ENCODE measurements around the gene ZNF764.
A peak's percentile ranks its signal among the peaks of the same experiment; 100 is the strongest.
"Not testable (repeated sequence)": the region's sequence is repeated elsewhere in the genome, so short reads cannot be mapped to it uniquely, and the experiment has no call there.

Gene ZNF764

DNA sequence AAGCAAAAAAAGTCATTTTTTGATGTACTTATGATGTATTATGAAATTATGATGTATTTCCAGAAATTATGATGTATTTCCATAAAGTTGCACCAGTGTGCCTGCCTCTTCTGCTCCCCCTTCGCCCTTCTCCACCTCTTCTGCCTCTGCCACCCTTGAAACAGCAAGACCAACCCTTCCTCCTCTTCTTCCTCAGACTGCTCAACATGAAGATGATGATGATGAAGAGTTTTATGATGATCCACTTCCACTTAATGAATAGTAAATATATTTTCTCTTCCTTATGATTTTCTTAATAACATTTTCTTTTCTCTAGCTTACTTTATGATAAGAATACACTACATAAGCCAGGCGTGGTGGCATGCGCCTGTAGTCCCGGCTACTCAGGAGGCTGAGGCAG lies 34.7 kb upstream of the ZNF764 start:
- no peaks in the 10 kb centered on the region for H3K27me3 ChIP-seq (ENCODE audit: control insufficient read depth in 5 of 5, insufficient read depth in 4 of 5, low read length in 5 of 5)
- no peaks in the 10 kb centered on the region for H3K36me3 ChIP-seq (ENCODE audit: control insufficient read depth in 5 of 5, insufficient read depth in 5 of 5, low read length in 5 of 5)
- H3K9me3 ChIP-seq (ENCODE audit: control insufficient read depth in 5 of 5, low read length in 5 of 5): peaks cover 0 to 2% (median 0%) of the 10 kb centered on the region in 5 donors
- no peak overlapping the region for H3K27ac ChIP-seq (ENCODE audit: low read depth, low read length)
- no peak overlapping the region for H3K9ac ChIP-seq (ENCODE audit: low read length in 5 of 5)
- no peak overlapping the region for H3K4me3 ChIP-seq (ENCODE audit: low read depth in 1 of 5, low read length in 5 of 5)
- no peaks in the 10 kb centered on the region for H3K4me1 ChIP-seq (ENCODE audit: control insufficient read depth in 5 of 5, insufficient read depth in 5 of 5, low read length in 5 of 5)

DNA sequence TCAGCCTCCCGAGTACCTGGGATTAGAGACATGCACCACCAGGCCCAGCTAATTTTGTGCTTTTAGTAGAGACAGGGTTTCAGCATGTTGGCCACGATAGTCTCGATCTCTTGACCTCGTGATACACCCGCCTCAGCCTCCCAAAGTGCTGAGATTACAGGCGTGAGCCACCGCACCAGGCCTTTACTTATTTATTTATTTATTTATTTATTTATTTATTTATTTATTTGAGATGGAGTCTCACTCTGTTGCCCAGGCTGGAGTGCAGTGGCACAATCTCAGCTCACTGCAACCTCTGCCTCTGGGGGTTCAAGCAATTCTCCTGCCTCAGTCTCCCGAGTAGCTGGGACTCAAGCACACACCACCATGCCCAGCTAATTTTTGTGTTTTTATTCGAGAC lies 32.7 kb upstream of the ZNF764 start:
- H3K27me3 ChIP-seq (ENCODE audit: control insufficient read depth in 5 of 5, insufficient read depth in 4 of 5, low read length in 5 of 5); H3K9me3 ChIP-seq (ENCODE audit: control insufficient read depth in 5 of 5, low read length in 5 of 5); H3K36me3 ChIP-seq (ENCODE audit: control insufficient read depth in 5 of 5, insufficient read depth in 5 of 5, low read length in 5 of 5); H3K27ac ChIP-seq (ENCODE audit: low read depth, low read length); H3K9ac ChIP-seq (ENCODE audit: low read length in 5 of 5); H3K4me3 ChIP-seq (ENCODE audit: low read depth in 1 of 5, low read length in 5 of 5); H3K4me1 ChIP-seq (ENCODE audit: control insufficient read depth in 5 of 5, insufficient read depth in 5 of 5, low read length in 5 of 5): not testable (repeated sequence)

DNA sequence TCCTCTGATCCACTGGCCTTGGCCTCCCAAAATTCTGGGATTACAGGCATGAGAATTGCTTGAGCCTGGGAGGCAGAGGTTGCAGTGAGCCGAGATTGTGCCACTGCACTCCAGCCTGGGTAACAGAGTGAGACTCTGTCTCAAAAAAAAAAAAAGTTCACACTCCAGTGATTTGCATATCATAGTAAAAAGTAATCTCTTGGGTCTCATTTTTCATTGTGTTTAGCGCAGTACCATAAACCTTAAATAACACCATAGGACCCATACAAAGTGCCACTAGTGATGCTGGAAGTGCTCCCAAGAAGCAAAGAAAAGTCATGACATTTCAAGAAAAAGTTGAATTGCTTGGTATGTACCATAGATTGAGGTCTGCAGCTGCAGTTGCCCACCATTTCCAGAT lies 31.4 kb upstream of the ZNF764 start:
- H3K27ac ChIP-seq (ENCODE audit: low read depth, low read length): not testable (repeated sequence)
- H3K4me1 ChIP-seq (ENCODE audit: control insufficient read depth in 5 of 5, insufficient read depth in 5 of 5, low read length in 5 of 5): peaks cover 3 to 17% (median 14%) of the 10 kb centered on the region in 5 donors

GRCh38 chr16:30588651-30589050 lies 30.5 kb upstream of the ZNF764 start:
- Histone ChIP-seq H3K36me3 (ENCODE audit: control insufficient read depth in 5 of 5, insufficient read depth in 5 of 5, low read length in 5 of 5) (no peaks in the 10 kb centered on the region), H3K27ac (ENCODE audit: low read depth, low read length) (no peak overlapping the region), H3K4me1 (ENCODE audit: control insufficient read depth in 5 of 5, insufficient read depth in 5 of 5, low read length in 5 of 5) (peaks cover 3 to 20% (median 15%) of the 10 kb centered on the region in 5 donors), H3K9ac (ENCODE audit: low read length in 5 of 5) (no peak overlapping the region), H3K4me3 (ENCODE audit: low read depth in 1 of 5, low read length in 5 of 5) (no peak overlapping the region), H3K27me3 (ENCODE audit: control insufficient read depth in 5 of 5, insufficient read depth in 4 of 5, low read length in 5 of 5) (no peaks in the 10 kb centered on the region), H3K9me3 (ENCODE audit: control insufficient read depth in 5 of 5, low read length in 5 of 5) (no peaks in the 10 kb centered on the region)

More for the DNA sequence above, 31.4 kb upstream of the ZNF764 start:
- not testable (repeated sequence) for H3K27me3 ChIP-seq (ENCODE audit: control insufficient read depth in 5 of 5, insufficient read depth in 4 of 5, low read length in 5 of 5); H3K9ac ChIP-seq (ENCODE audit: low read length in 5 of 5); H3K36me3 ChIP-seq (ENCODE audit: control insufficient read depth in 5 of 5, insufficient read depth in 5 of 5, low read length in 5 of 5); H3K4me3 ChIP-seq (ENCODE audit: low read depth in 1 of 5, low read length in 5 of 5); H3K9me3 ChIP-seq (ENCODE audit: control insufficient read depth in 5 of 5, low read length in 5 of 5)

DNA sequence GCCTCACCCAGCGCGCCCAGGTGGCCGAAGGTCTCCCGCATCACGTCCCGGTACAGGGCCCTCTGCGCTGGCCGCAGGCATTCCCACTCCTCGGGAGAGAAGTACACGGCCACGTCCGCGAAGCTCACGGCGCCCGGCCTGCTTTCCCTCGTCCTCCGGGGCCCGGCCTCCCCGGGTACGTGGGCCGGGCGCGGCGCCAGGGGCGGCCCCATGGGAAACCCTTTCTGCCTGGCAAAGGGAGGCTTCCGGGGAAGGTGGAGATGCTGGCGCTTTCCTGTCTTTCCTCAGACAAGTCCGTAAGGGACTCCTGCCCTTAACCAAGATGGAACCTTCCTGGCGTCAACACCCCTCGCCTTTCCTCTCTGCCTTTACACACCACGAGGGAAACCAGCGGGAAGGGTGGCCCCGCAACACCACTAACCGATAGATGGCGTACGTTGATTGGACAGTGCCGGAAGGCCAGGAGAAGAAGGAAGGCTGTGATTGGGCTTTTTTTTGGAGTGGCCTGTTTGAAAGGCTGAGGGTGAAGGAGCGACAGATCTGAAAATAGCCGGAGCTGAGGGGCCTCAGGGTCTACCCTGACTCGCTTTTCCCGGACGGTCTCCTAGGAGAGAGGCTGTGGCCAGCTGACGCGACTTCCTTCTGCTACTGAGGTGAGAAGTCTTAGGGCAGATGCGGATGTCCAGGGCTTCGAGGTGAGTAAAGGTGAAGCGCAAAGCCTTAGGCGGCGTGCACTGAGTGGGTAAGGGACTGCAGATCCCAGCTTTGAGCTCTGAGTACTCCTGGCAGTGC lies 27.4 kb upstream of the ZNF764 start, which contains the start of gene ZNF785:
ZNF785 (minus strand) TSS at position 298 of the 792 bp plus-strand sequence; CDS start at position 212, 86 bp downstream.
- H3K27me3 ChIP-seq (ENCODE audit: control insufficient read depth in 5 of 5, insufficient read depth in 4 of 5, low read length in 5 of 5): no peaks in the 10 kb centered on the region
- peaks cover 0 to 22% (median 20%) of the 10 kb centered on the region in 5 donors for H3K36me3 ChIP-seq (ENCODE audit: control insufficient read depth in 5 of 5, insufficient read depth in 5 of 5, low read length in 5 of 5)
- no peaks in the 10 kb centered on the region for H3K9me3 ChIP-seq (ENCODE audit: control insufficient read depth in 5 of 5, low read length in 5 of 5)
- H3K9ac ChIP-seq (ENCODE audit: low read length in 5 of 5): peak within 1 kb of the TSS; percentile 75 to 87 (median 87)
- H3K4me3 ChIP-seq (ENCODE audit: low read depth in 1 of 5, low read length in 5 of 5): peak within 1 kb of the TSS; percentile 69 to 98 (median 79)
- peak within 1 kb of the TSS; percentile 56 for H3K27ac ChIP-seq (ENCODE audit: low read depth, low read length)
- H3K4me1 ChIP-seq (ENCODE audit: control insufficient read depth in 5 of 5, insufficient read depth in 5 of 5, low read length in 5 of 5): peaks cover 3 to 20% (median 16%) of the 10 kb centered on the region in 5 donors

DNA sequence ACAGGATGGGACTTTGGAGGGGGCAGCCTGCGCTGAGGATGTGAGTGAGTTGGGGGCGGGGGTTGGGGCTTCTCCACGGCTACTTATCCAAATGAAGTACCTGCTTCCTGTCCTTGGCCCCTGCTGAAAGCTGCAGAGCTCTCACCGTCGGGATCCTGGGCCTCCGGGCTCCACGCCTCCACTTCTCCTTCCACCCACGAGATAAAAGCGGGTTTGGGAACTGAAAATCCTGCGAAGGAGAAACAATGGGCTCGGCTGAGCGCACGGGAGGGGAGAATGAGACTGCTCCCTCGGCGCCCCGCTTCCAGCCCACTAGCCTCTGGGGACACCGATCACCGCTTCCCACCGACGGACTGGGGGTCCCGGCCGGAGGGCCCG lies 26.8 kb upstream of the ZNF764 start:
- Histone ChIP-seq H3K9ac (ENCODE audit: low read length in 5 of 5) (peak overlapping the region; percentile 75 to 87 (median 87)), H3K36me3 (ENCODE audit: control insufficient read depth in 5 of 5, insufficient read depth in 5 of 5, low read length in 5 of 5) (peaks cover 0 to 22% (median 20%) of the 10 kb centered on the region in 5 donors)

GRCh38 chr16:30582611-30583340 lies 24.6 kb upstream of the ZNF764 start:
- H3K9me3 ChIP-seq (ENCODE audit: control insufficient read depth in 5 of 5, low read length in 5 of 5): no peaks in the 10 kb centered on the region
- peaks cover 3 to 20% (median 16%) of the 10 kb centered on the region in 5 donors for H3K4me1 ChIP-seq (ENCODE audit: control insufficient read depth in 5 of 5, insufficient read depth in 5 of 5, low read length in 5 of 5)
- H3K36me3 ChIP-seq (ENCODE audit: control insufficient read depth in 5 of 5, insufficient read depth in 5 of 5, low read length in 5 of 5): peaks cover 0 to 28% (median 24%) of the 10 kb centered on the region in 5 donors
- no peak overlapping the region for H3K4me3 ChIP-seq (ENCODE audit: low read depth in 1 of 5, low read length in 5 of 5)
- H3K27ac ChIP-seq (ENCODE audit: low read depth, low read length): no peak overlapping the region
- H3K9ac ChIP-seq (ENCODE audit: low read length in 5 of 5): no peak overlapping the region
- no peaks in the 10 kb centered on the region for H3K27me3 ChIP-seq (ENCODE audit: control insufficient read depth in 5 of 5, insufficient read depth in 4 of 5, low read length in 5 of 5)

More for the DNA sequence above, 26.8 kb upstream of the ZNF764 start:
- Histone ChIP-seq H3K4me3 (ENCODE audit: low read depth in 1 of 5, low read length in 5 of 5) (peak overlapping the region; percentile 58 to 89 (median 69)), H3K4me1 (ENCODE audit: control insufficient read depth in 5 of 5, insufficient read depth in 5 of 5, low read length in 5 of 5) (peaks cover 3 to 20% (median 16%) of the 10 kb centered on the region in 5 donors), H3K27me3 (ENCODE audit: control insufficient read depth in 5 of 5, insufficient read depth in 4 of 5, low read length in 5 of 5) (no peaks in the 10 kb centered on the region), H3K27ac (ENCODE audit: low read depth, low read length) (peak overlapping the region; percentile 56), H3K9me3 (ENCODE audit: control insufficient read depth in 5 of 5, low read length in 5 of 5) (no peaks in the 10 kb centered on the region)

DNA sequence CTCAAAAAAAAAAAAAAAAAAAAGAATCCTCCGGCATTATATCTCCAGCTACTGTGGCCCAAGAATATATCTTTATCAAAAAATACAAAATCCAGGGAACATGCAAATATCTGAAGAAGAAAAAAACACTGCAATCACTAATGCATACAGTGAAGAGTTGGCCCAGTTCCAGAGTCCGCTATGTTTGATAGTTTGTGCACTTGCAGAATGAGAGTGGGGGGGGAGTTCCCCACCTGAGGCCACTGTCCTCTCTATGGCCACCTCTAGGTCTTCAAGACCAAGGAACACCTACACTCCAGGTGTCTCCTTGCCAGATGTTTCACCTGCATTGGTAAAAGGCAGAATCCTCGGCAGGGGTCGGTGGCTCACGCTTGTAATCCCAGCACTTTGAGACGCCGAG lies 23.3 kb upstream of the ZNF764 start:
- Histone ChIP-seq H3K27ac (ENCODE audit: low read depth, low read length) (no peak overlapping the region), H3K4me3 (ENCODE audit: low read depth in 1 of 5, low read length in 5 of 5) (no peak overlapping the region), H3K4me1 (ENCODE audit: control insufficient read depth in 5 of 5, insufficient read depth in 5 of 5, low read length in 5 of 5) (peaks cover 3 to 20% (median 16%) of the 10 kb centered on the region in 5 donors), H3K9ac (ENCODE audit: low read length in 5 of 5) (no peak overlapping the region), H3K9me3 (ENCODE audit: control insufficient read depth in 5 of 5, low read length in 5 of 5) (no peaks in the 10 kb centered on the region), H3K36me3 (ENCODE audit: control insufficient read depth in 5 of 5, insufficient read depth in 5 of 5, low read length in 5 of 5) (peaks cover 0 to 34% (median 24%) of the 10 kb centered on the region in 5 donors), H3K27me3 (ENCODE audit: control insufficient read depth in 5 of 5, insufficient read depth in 4 of 5, low read length in 5 of 5) (no peaks in the 10 kb centered on the region)

DNA sequence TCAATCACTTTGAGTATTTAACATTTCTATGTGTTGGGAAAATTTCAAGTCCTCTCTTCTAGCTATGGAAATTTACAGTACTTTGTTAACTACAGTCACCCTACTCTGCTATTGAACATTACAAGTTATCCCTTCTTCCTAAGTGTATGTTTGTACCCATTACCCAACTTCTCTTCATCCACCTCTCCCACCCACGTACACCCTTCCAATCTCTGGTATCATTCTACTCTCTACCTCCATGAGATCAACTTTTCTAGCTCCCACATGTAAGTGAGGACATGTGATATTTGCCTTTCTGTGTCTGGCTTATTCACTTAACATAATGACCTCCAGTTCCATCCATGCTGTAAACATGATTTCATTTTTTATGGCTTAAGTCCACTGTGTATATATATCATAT lies 16.5 kb upstream of the ZNF764 start:
- peaks cover 0 to 11% (median 3%) of the 10 kb centered on the region in 5 donors for H3K36me3 ChIP-seq (ENCODE audit: control insufficient read depth in 5 of 5, insufficient read depth in 5 of 5, low read length in 5 of 5)
- H3K4me1 ChIP-seq (ENCODE audit: control insufficient read depth in 5 of 5, insufficient read depth in 5 of 5, low read length in 5 of 5): peaks cover 10 to 22% (median 21%) of the 10 kb centered on the region in 5 donors
- no peak overlapping the region for H3K4me3 ChIP-seq (ENCODE audit: low read depth in 1 of 5, low read length in 5 of 5)
- H3K9ac ChIP-seq (ENCODE audit: low read length in 5 of 5): no peak overlapping the region
- H3K27ac ChIP-seq (ENCODE audit: low read depth, low read length): no peak overlapping the region
- H3K27me3 ChIP-seq (ENCODE audit: control insufficient read depth in 5 of 5, insufficient read depth in 4 of 5, low read length in 5 of 5): no peaks in the 10 kb centered on the region
- H3K9me3 ChIP-seq (ENCODE audit: control insufficient read depth in 5 of 5, low read length in 5 of 5): no peaks in the 10 kb centered on the region

Measured in subcutaneous abdominal adipose tissue (tissue), 5 donors.